Panc1 (cell line): ENCODE measurements around the gene ATP11A. TPM values are rescaled to one million over a fixed set of nuclear protein-coding genes. Genes with fewer than 3 reads are reported as not detected.

Source experiments
- ATAC-seq: fragments of 200-7000 bp; cut with Tn5 transposase; 2 replicates; pipeline ENCODE4 v1.9.1; 2020; ENCODE audit warnings: mild to moderate bottlenecking, moderate library complexity
- BruUV-seq: library from RNA; stranded (reverse); fragments of 400-500 nt; replicated peaks from 2 replicates; lab custom pipeline; 2021; lab: Mats Ljungman, UMichigan
- CTCF ChIA-PET: fragments of 300-600 bp; sonication (Branson Sonifier 250); formaldehyde crosslinking; loops from one replicate; lab custom pipeline; 2022; ENCODE audit warnings: antibody characterized with exemption; lab: Charles Lee
- POLR2A ChIA-PET: fragments of 300-600 bp; sonication (Branson Sonifier 250); formaldehyde crosslinking; loops from one replicate; lab custom pipeline; 2022; ENCODE audit warnings: antibody characterized with exemption; lab: Charles Lee
- DNase-seq: peaks from one replicate; pipeline ENCODE4 v3.0.0-alpha.2; 2010; ENCODE audit warnings: low read depth, low spot score
- H3K27ac ChIP-seq: 2 replicates; pipeline ENCODE4 v1.5.1; 2011; ENCODE audit warnings: mild to moderate bottlenecking, low read length, inconsistent platforms
- H3K27me3 ChIP-seq: fragments of 200-500 bp; sonication (Bioruptor generic); 2 replicates; pipeline ENCODE4 v1.6.0; 2014; ENCODE audit warnings: low read length, inconsistent platforms; ENCODE audit not compliant: control insufficient read depth, insufficient read depth
- H3K36me3 ChIP-seq: fragments of 200-500 bp; sonication (Bioruptor generic); 2 replicates; pipeline ENCODE4 v1.5.1; 2014; ENCODE audit warnings: inconsistent platforms, mild to moderate bottlenecking, low read length, moderate library complexity; ENCODE audit not compliant: control insufficient read depth, insufficient read depth
- H3K4me1 ChIP-seq: 2 replicates; pipeline ENCODE4 v1.5.1; 2011; ENCODE audit warnings: inconsistent platforms, mild to moderate bottlenecking, low read length, moderate library complexity; ENCODE audit not compliant: control insufficient read depth, insufficient read depth
- H3K4me3 ChIP-seq, 2 experiments: 2 replicates each; pipeline ENCODE4 v1.5.1; 2011 to 2012; ENCODE audit warnings: low read depth in 2 of 2, low read length in 2 of 2, mild to moderate bottlenecking in 2 of 2, inconsistent platforms in 1 of 2, moderate library complexity in 1 of 2
- H3K9me3 ChIP-seq: fragments of 200-500 bp; sonication (Bioruptor generic); 2 replicates; pipeline ENCODE4 v1.5.1; 2014; ENCODE audit warnings: low read depth, mild to moderate bottlenecking, inconsistent platforms, low read length, moderate library complexity; ENCODE audit not compliant: control insufficient read depth, insufficient read depth
- POLR2AphosphoS5 ChIP-seq: IDR thresholded peaks from 2 replicates; pipeline ENCODE4 v1.6.1; 2012; ENCODE audit warnings: mild to moderate bottlenecking, low read depth, low read length, moderate library complexity
- SIN3A ChIP-seq: IDR thresholded peaks from 2 replicates; pipeline ENCODE4 v1.6.1; 2012; ENCODE audit warnings: low read depth, mild to moderate bottlenecking, low read length, moderate library complexity, borderline replicate concordance; ENCODE audit not compliant: insufficient read depth
- TCF7L2 ChIP-seq: IDR thresholded peaks from 2 replicates; pipeline ENCODE4 v1.6.1; 2011; ENCODE audit warnings: mild to moderate bottlenecking, low read depth, low read length, inconsistent platforms
- in situ Hi-C: cut with HindIII; loops from 2 replicates; pipeline ENCODE4 v1.10.0; 2016; ENCODE audit warnings: low sequenced_read_pairs, low pct_unique_long_range_greater_than_20kb
- intact Hi-C: fragments of 100-400 bp; cut with micrococcal nuclease; formaldehyde crosslinking; loops from one replicate; pipeline ENCODE4 v1.10.0; 2022; ENCODE audit not compliant: unreplicated experiment
- total RNA-seq: library from RNA; stranded (reverse); gene quantifications from one replicate; pipeline ENCODE4 v1.2.1, GENCODE V29; 2021; ENCODE audit not compliant: unreplicated experiment
- TF ChIP-seq, protein P1 (sequence below), 2 experiments: IDR thresholded peaks; 2 replicates each; pipeline ENCODE4 v1.6.1; 2011 to 2012; ENCODE audit warnings: low read depth in 2 of 2, control low read depth in 1 of 2, low read length in 1 of 2, mild to moderate bottlenecking in 1 of 2, moderate library complexity in 1 of 2; ENCODE audit not compliant: insufficient read depth in 1 of 2
- TF ChIP-seq, protein P2 (sequence below): fragments of 450-650 bp; IDR thresholded peaks from 2 replicates; pipeline ENCODE4 v1.5.1; 2017; ENCODE audit warnings: mild to moderate bottlenecking

The ATP11A gene
- total RNA-seq, 1 experiment from 2014 or later, result 85.8 TPM

GRCh38 chr13:112695121-112695520 lies 5.3 kb downstream of the ATP11A start:
- Histone ChIP-seq H3K27me3 (no peaks in the 10 kb centered on the region), H3K4me3 (no peak overlapping the region), H3K9me3 (no peaks in the 10 kb centered on the region), H3K27ac (0 out of 2 replicates have a peak overlapping the region, but pooled peaks have one; percentile 12), H3K36me3 (no peaks in the 10 kb centered on the region; the same call in 1 of the 2 replicates), H3K4me1 (peaks cover 32% of the 10 kb centered on the region)
- no TSS peak for BruUV-seq
- DNase-seq (no peak), ATAC-seq (no peak)
- intact Hi-C loops, result no loop called here
- CTCF ChIA-PET, result no interaction called here
- TF ChIP-seq, protein P1, sequence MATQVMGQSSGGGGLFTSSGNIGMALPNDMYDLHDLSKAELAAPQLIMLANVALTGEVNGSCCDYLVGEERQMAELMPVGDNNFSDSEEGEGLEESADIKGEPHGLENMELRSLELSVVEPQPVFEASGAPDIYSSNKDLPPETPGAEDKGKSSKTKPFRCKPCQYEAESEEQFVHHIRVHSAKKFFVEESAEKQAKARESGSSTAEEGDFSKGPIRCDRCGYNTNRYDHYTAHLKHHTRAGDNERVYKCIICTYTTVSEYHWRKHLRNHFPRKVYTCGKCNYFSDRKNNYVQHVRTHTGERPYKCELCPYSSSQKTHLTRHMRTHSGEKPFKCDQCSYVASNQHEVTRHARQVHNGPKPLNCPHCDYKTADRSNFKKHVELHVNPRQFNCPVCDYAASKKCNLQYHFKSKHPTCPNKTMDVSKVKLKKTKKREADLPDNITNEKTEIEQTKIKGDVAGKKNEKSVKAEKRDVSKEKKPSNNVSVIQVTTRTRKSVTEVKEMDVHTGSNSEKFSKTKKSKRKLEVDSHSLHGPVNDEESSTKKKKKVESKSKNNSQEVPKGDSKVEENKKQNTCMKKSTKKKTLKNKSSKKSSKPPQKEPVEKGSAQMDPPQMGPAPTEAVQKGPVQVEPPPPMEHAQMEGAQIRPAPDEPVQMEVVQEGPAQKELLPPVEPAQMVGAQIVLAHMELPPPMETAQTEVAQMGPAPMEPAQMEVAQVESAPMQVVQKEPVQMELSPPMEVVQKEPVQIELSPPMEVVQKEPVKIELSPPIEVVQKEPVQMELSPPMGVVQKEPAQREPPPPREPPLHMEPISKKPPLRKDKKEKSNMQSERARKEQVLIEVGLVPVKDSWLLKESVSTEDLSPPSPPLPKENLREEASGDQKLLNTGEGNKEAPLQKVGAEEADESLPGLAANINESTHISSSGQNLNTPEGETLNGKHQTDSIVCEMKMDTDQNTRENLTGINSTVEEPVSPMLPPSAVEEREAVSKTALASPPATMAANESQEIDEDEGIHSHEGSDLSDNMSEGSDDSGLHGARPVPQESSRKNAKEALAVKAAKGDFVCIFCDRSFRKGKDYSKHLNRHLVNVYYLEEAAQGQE (IDR thresholded peaks at IDR 0.05; ENCODE audit: insufficient read depth in 1 of 2, low read depth in 2 of 2, low read length in 1 of 2), result no peak
- TF ChIP-seq TCF7L2, result no peak
- no peak for TF ChIP-seq POLR2AphosphoS5
- TF ChIP-seq SIN3A, result no peak
- POLR2A ChIA-PET, result no interaction called here
- in situ Hi-C loops, result no loop called here

DNA sequence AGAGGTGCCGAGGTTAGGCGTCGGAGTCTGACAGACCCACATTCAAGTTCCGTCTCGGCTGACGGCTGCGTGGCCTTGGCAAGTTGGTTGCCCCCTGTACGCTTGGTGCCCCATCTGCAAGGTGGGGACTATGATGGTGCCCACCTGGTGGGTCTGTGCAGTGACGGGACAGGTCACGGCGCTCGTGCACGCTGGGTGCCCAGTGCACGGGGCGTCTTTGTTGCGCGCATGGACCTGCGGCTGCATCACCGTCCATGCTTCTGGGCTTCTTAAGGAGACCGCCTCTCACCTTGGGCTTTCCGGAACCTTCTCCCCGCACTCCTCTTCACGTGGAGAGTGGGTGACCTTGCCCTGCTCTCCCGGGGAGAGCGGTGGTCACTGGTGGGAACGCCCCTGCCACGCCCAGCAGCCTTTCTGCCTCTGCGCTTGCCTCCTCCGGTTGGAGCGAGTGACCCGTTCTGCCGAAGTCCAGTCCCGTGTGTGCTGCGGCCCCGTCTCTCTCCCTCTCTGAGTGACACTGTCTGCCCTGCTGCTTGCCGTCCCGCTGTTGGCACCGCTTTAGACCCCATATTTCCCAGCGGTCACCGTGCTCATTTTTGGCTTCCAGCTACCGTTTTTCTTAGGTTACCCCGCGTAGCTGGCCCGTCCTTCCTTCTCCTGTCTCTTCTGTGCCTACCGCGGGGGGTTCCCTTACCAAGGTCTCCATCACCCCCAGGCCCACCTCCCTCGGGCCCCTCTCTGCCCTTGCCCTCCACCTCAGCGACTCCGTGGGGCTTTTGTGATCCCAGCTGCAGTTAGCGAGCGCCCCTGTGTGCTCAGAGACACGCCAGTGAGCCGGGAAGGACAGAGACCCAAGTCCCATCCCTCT lies 6.4 kb downstream of the ATP11A start:
- H3K27ac ChIP-seq, result no peak overlapping the region
- DNase-seq (no peak), ATAC-seq (no peak)
- POLR2A ChIA-PET, result no interaction called here
- peaks cover 32% of the 10 kb centered on the region for H3K4me1 ChIP-seq
- no peak overlapping the region for H3K4me3 ChIP-seq
- intact Hi-C loops (no loop called here), in situ Hi-C loops (no loop called here)
- BruUV-seq, result no TSS peak
- no peaks in the 10 kb centered on the region for H3K9me3 ChIP-seq
- H3K36me3 ChIP-seq, result no peaks in the 10 kb centered on the region; the same call in 1 of the 2 replicates
- CTCF ChIA-PET, result no interaction called here
- TF ChIP-seq TCF7L2, result no peak
- H3K27me3 ChIP-seq, result no peaks in the 10 kb centered on the region

DNA sequence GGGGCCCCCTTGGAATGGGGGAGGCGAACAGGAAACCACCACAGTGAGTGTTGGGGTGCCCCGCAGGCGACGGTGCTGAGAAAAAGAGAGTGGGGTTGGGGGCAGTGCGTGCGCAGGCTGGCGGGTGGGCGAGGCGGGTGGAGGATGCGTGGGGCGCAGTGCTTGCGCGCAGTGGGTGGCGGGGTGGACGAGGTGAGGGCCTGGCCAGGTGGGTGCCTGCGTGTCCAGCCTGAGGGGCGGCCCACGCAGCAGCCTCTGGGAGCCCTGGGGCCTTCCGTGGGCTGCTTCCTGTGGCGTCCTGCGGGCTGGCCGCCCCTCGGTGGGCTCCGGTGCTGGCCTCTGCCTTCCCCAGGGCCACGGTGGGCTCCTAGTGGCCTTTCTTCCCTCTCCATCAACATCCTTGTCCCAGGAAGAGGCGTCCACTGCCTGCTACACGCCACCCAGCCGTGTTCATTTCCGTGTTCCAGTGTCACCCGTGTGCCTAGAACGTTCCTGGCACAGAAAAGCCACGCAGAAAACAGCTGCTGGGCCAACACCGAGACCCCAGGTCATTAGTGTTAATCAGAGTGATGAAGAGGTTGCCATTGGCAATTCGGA lies 7.1 kb downstream of the ATP11A start:
- Histone ChIP-seq H3K27me3 (no peaks in the 10 kb centered on the region), H3K4me3 (no peak overlapping the region), H3K27ac (no peak overlapping the region; the same call in 1 of the 2 replicates), H3K36me3 (no peaks in the 10 kb centered on the region; the same call in 1 of the 2 replicates), H3K4me1 (peaks cover 32% of the 10 kb centered on the region), H3K9me3 (no peaks in the 10 kb centered on the region)
- BruUV-seq, result no TSS peak
- ChIA-PET CTCF (no interaction called here), POLR2A (no interaction called here)
- in situ Hi-C loops (no loop called here), intact Hi-C loops (no loop called here)
- DNase-seq (no peak), ATAC-seq (no peak)
- TF ChIP-seq, protein P2, sequence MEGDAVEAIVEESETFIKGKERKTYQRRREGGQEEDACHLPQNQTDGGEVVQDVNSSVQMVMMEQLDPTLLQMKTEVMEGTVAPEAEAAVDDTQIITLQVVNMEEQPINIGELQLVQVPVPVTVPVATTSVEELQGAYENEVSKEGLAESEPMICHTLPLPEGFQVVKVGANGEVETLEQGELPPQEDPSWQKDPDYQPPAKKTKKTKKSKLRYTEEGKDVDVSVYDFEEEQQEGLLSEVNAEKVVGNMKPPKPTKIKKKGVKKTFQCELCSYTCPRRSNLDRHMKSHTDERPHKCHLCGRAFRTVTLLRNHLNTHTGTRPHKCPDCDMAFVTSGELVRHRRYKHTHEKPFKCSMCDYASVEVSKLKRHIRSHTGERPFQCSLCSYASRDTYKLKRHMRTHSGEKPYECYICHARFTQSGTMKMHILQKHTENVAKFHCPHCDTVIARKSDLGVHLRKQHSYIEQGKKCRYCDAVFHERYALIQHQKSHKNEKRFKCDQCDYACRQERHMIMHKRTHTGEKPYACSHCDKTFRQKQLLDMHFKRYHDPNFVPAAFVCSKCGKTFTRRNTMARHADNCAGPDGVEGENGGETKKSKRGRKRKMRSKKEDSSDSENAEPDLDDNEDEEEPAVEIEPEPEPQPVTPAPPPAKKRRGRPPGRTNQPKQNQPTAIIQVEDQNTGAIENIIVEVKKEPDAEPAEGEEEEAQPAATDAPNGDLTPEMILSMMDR, result no peak
- TF ChIP-seq SIN3A (no peak), POLR2AphosphoS5 (no peak), TCF7L2 (no peak)
- TF ChIP-seq, protein P1 (IDR thresholded peaks at IDR 0.05; ENCODE audit: insufficient read depth in 1 of 2, low read depth in 2 of 2, low read length in 1 of 2), result no peak
